Measurements from ENCODE around the gene RNF151. TPM values are rescaled to one million over a fixed set of nuclear protein-coding genes. Genes with fewer than 3 reads are reported as not detected.

The RNF151 gene
- total RNA-seq, 4 donors from 2014 or later, result not detected

GRCh38 chr16:1944612-1945199 is 21.9 kb upstream of the RNF151 start:
- Histone ChIP-seq H3K27ac (no peak overlapping the region), H3K36me3 (peaks cover 0 to 11% (median 0%) of the 10 kb centered on the region in 3 donors), H3K4me1 (peaks cover 5 to 32% (median 14%) of the 10 kb centered on the region in 4 donors), H3K4me3 (no peak overlapping the region), H3K27me3 (no peaks in the 10 kb centered on the region), H3K9me3 (no peaks in the 10 kb centered on the region)
- no peak for DNase-seq
- no peak for TF ChIP-seq CTCF (IDR thresholded peaks at IDR 0.05)
- no peak for TF ChIP-seq POLR2A (IDR thresholded peaks at IDR 0.05)

- H3K27me3 ChIP-seq, result no peaks in the 10 kb centered on the region
- H3K4me1 ChIP-seq, result peaks cover 5 to 22% (median 12%) of the 10 kb centered on the region in 4 donors
- no peak for TF ChIP-seq POLR2A (IDR thresholded peaks at IDR 0.05)
- no peak for TF ChIP-seq CTCF (IDR thresholded peaks at IDR 0.05)
- H3K36me3 ChIP-seq, result peaks cover 0 to 2% (median 0%) of the 10 kb centered on the region in 3 donors
- H3K9me3 ChIP-seq, result no peaks in the 10 kb centered on the region
- DNase-seq, result no peak
- H3K4me3 ChIP-seq, result no peak overlapping the region
- no peak overlapping the region for H3K27ac ChIP-seq
These were observed 20.9 kb upstream of the RNF151 start for GRCh38 chr16:1945559-1946391.

- H3K36me3 ChIP-seq, result no peaks in the 10 kb centered on the region
- peaks cover 0 to 12% (median 9%) of the 10 kb centered on the region in 4 donors for H3K4me1 ChIP-seq
- H3K27me3 ChIP-seq, result no peaks in the 10 kb centered on the region
- H3K4me3 ChIP-seq, result no peak overlapping the region
- DNase-seq, result no peak
- TF ChIP-seq POLR2A (IDR thresholded peaks at IDR 0.05) (no peak), CTCF (IDR thresholded peaks at IDR 0.05) (no peak)
- H3K27ac ChIP-seq, result no peak overlapping the region
- no peaks in the 10 kb centered on the region for H3K9me3 ChIP-seq
These were observed 19.9 kb upstream of the RNF151 start for GRCh38 chr16:1946495-1947368.

GRCh38 chr16:1947369-1947670 is 19.3 kb upstream of the RNF151 start:
- no peak overlapping the region for H3K27ac ChIP-seq
- peaks cover 0 to 6% (median 3%) of the 10 kb centered on the region in 4 donors for H3K4me1 ChIP-seq
- no peaks in the 10 kb centered on the region for H3K36me3 ChIP-seq
- H3K27me3 ChIP-seq, result no peaks in the 10 kb centered on the region
- no peak overlapping the region for H3K4me3 ChIP-seq
- no peak for DNase-seq
- no peak for TF ChIP-seq POLR2A (IDR thresholded peaks at IDR 0.05)
- no peak for TF ChIP-seq CTCF (IDR thresholded peaks at IDR 0.05)
- H3K9me3 ChIP-seq, result no peaks in the 10 kb centered on the region

- no peaks in the 10 kb centered on the region for H3K27me3 ChIP-seq
These were observed 17.1 kb upstream of the RNF151 start for GRCh38 chr16:1949507-1949906.

More at GRCh38 chr16:1949507-1949906, 17.1 kb upstream of the RNF151 start:
- Histone ChIP-seq H3K4me3 (no peak overlapping the region), H3K4me1 (no peaks in the 10 kb centered on the region), H3K9me3 (no peaks in the 10 kb centered on the region), H3K27ac (no peak overlapping the region), H3K36me3 (no peaks in the 10 kb centered on the region)
- DNase-seq, result no peak
- TF ChIP-seq POLR2A (IDR thresholded peaks at IDR 0.05) (no peak), CTCF (IDR thresholded peaks at IDR 0.05) (no peak)
